Motor neuron (in vitro differentiated cells): ENCODE data around the gene FAM13B. TPM values are rescaled to one million over a fixed set of nuclear protein-coding genes. Genes with fewer than 3 reads are reported as not detected.
"Not testable (repeated sequence)": the region's sequence is repeated elsewhere in the genome, so short reads cannot be mapped to it uniquely, and the experiment has no call there.

ENCODE experiments used
- ATAC-seq, 8 experiments: fragments of 200-7000 bp; cut with Tn5 transposase; replicated peaks in 6 of 8; 2 replicates each; pipeline ENCODE4 v1.8.0; 2021; ENCODE audit warnings: mild to moderate bottlenecking in 8 of 8, moderate library complexity in 8 of 8
- H3K27ac ChIP-seq, 2 donors: fragments of 250-450 bp; sonication (Bioruptor Pico); 2 replicates each; pipeline ENCODE4 v1.9.0; 2021; ENCODE audit warnings: antibody characterized with exemption in 2 of 2, mild to moderate bottlenecking in 2 of 2, moderate library complexity in 1 of 2
- H3K4me1 ChIP-seq, 2 donors: fragments of 250-450 bp; sonication (Bioruptor Pico); replicated peaks in 1 of 2; 2 replicates each; pipeline ENCODE4 v1.6.1; 2021; ENCODE audit warnings: antibody characterized with exemption in 2 of 2, mild to moderate bottlenecking in 2 of 2, moderate library complexity in 1 of 2
- H3K4me3 ChIP-seq, 5 donors: fragments of 250-450 bp; sonication (Bioruptor Pico); 2 replicates each; pipeline ENCODE4 v1.9.0; 2021; ENCODE audit warnings: antibody characterized with exemption in 5 of 5, mild to moderate bottlenecking in 5 of 5, moderate library complexity in 4 of 5
- WGBS, 10 experiments: fragments of 450-650 bp; shearing (Covaris generic); methylation state at CpG; one replicate each; pipeline ENCODE4 v1.0.0; 2022; 5-methylcytosine and 5-hydroxymethylcytosine counted together
- in situ Hi-C, 9 experiments: fragments of 400-800 bp; cut with MboI; loops; one replicate each; pipeline ENCODE4 v1.15.0; 2021; ENCODE audit warnings: low sequenced_read_pairs in 9 of 9, low pct_unique_long_range_greater_than_20kb in 2 of 9; ENCODE audit not compliant: unreplicated experiment in 9 of 9
- total RNA-seq, 8 experiments: library from RNA; unstranded; fragments of 300-600 nt; gene quantifications; 2 replicates each; pipeline versions ENCODE4 v1.2.3 to v1.2.4, GENCODE V29; 2022

The FAM13B gene
- total RNA-seq, 8 experiments from 2014 or later: 12.2 to 32.8 (median 23.9) TPM

GRCh38 chr5:138028971-138029365 lies 3.9 kb downstream of the FAM13B start:
- ATAC-seq: no peak
- 80 to 100% (median 100%) methylated on average over 1 to 5 of the region's 5 CpGs; no CpG with 5 or more reads in 1 of the 10 experiments for WGBS, 10 experiments
- Histone ChIP-seq H3K27ac (no peak overlapping the region), H3K4me3 (no peak overlapping the region), H3K4me1 (peaks cover 11% of the 10 kb centered on the region in 2 donors)
- in situ Hi-C loops: no loop called here

GRCh38 chr5:138028262-138028970 lies 4.5 kb downstream of the FAM13B start:
- in situ Hi-C loops: not testable (repeated sequence)
- 83 to 100% (median 98%) methylated on average over 1 to 10 of the region's 12 CpGs for WGBS, 10 experiments

GRCh38 chr5:138026793-138027192 lies 6.1 kb downstream of the FAM13B start:
- WGBS, 10 experiments: 94 to 100% (median 100%) methylated on average over 1 to 9 of the region's 9 CpGs
- H3K27ac ChIP-seq, ATAC-seq, in situ Hi-C loops, H3K4me1 ChIP-seq, H3K4me3 ChIP-seq: not testable (repeated sequence)

More at GRCh38 chr5:138028262-138028970, 4.5 kb downstream of the FAM13B start:
- H3K4me3 ChIP-seq, H3K27ac ChIP-seq, ATAC-seq, H3K4me1 ChIP-seq: not testable (repeated sequence)

GRCh38 chr5:138025285-138025684 lies 7.6 kb downstream of the FAM13B start:
- WGBS, 10 experiments: 100% methylated on average over 1 of the region's 1 CpG; no CpG with 5 or more reads in 7 of the 10 experiments
- Histone ChIP-seq H3K27ac (no peak overlapping the region), H3K4me1 (peaks cover 0 to 3% of the 10 kb centered on the region in 2 donors), H3K4me3 (no peak overlapping the region)
- ATAC-seq: no peak
- in situ Hi-C loops: no loop called here

- Histone ChIP-seq H3K27ac (no peak overlapping the region), H3K4me1 (no peaks in the 10 kb centered on the region), H3K4me3 (no peak overlapping the region)
- ATAC-seq: no peak
- in situ Hi-C loops: no loop called here
These were observed 8.8 kb downstream of the FAM13B start for GRCh38 chr5:138024117-138024516.

GRCh38 chr5:138022912-138023311 lies 10.0 kb downstream of the FAM13B start:
- no peak for ATAC-seq
- Histone ChIP-seq H3K4me3 (no peak overlapping the region), H3K4me1 (no peaks in the 10 kb centered on the region), H3K27ac (no peak overlapping the region)
- in situ Hi-C loops: no loop called here
- 80 to 100% (median 100%) methylated on average over 1 to 3 of the region's 3 CpGs for WGBS, 10 experiments

GRCh38 chr5:138021771-138022170 lies 11.1 kb downstream of the FAM13B start:
- 0 to 71% (median 50%) methylated on average over 1 of the region's 1 CpG; no CpG with 5 or more reads in 3 of the 10 experiments for WGBS, 10 experiments
- ATAC-seq: no peak
- H3K4me1 ChIP-seq: no peaks in the 10 kb centered on the region
- in situ Hi-C loops: no loop called here
- no peak overlapping the region for H3K4me3 ChIP-seq
- no peak overlapping the region for H3K27ac ChIP-seq

GRCh38 chr5:138018849-138019248 lies 14.0 kb downstream of the FAM13B start:
- in situ Hi-C loops: no loop called here
- no peak for ATAC-seq
- Histone ChIP-seq H3K27ac (no peak overlapping the region), H3K4me3 (no peak overlapping the region), H3K4me1 (no peaks in the 10 kb centered on the region)
- WGBS, 10 experiments: 61 to 89% (median 76%) methylated on average over 1 to 3 of the region's 3 CpGs; no CpG with 5 or more reads in 2 of the 10 experiments

- peak in 3 of 8 experiments; percentile 29 to 93 (median 78) for ATAC-seq
- no peak overlapping the region for H3K27ac ChIP-seq
- H3K4me1 ChIP-seq: no peaks in the 10 kb centered on the region
- in situ Hi-C loops: no loop called here
- 33 to 100% (median 96%) methylated on average over 1 to 2 of the region's 2 CpGs; no CpG with 5 or more reads in 1 of the 10 experiments for WGBS, 10 experiments
- H3K4me3 ChIP-seq: no peak overlapping the region
These were observed 17.0 kb downstream of the FAM13B start for GRCh38 chr5:138015916-138016315.

GRCh38 chr5:138011991-138012390 lies 20.9 kb downstream of the FAM13B start:
- Histone ChIP-seq H3K4me3 (no peak overlapping the region), H3K27ac (no peak overlapping the region), H3K4me1 (no peaks in the 10 kb centered on the region)
- in situ Hi-C loops: no loop called here
- ATAC-seq: no peak

GRCh38 chr5:138000102-138000723 lies 32.7 kb downstream of the FAM13B start:
- Histone ChIP-seq H3K4me3 (no peak overlapping the region), H3K27ac (no peak overlapping the region), H3K4me1 (no peaks in the 10 kb centered on the region)
- WGBS, 10 experiments: 58 to 100% (median 87%) methylated on average over 1 to 6 of the region's 6 CpGs; no CpG with 5 or more reads in 1 of the 10 experiments
- peak in 6 of 8 experiments; percentile 17 to 99 (median 97) for ATAC-seq
- in situ Hi-C loops: no loop called here

GRCh38 chr5:137997726-137998213 lies 35.1 kb downstream of the FAM13B start:
- Histone ChIP-seq H3K4me1 (peaks cover 0 to 3% of the 10 kb centered on the region in 2 donors), H3K27ac (no peak overlapping the region), H3K4me3 (no peak overlapping the region)
- in situ Hi-C loops: no loop called here
- 100% methylated on average over 1 of the region's 1 CpG; no CpG with 5 or more reads in 5 of the 10 experiments for WGBS, 10 experiments
- ATAC-seq: no peak

GRCh38 chr5:137995749-137996128 lies 37.1 kb downstream of the FAM13B start:
- H3K27ac ChIP-seq: no peak overlapping the region
- peaks cover 0 to 3% of the 10 kb centered on the region in 2 donors for H3K4me1 ChIP-seq
- WGBS, 10 experiments: 10 to 100% (median 86%) methylated on average over 1 to 3 of the region's 3 CpGs; no CpG with 5 or more reads in 1 of the 10 experiments
- no peak overlapping the region for H3K4me3 ChIP-seq
- ATAC-seq: no peak
- in situ Hi-C loops: no loop called here
